Central memory CD8-positive, alpha-beta T cell (primary cell): Measurements from ENCODE around the gene APOBEC3B.
"Not testable (repeated sequence)": the region's sequence is repeated elsewhere in the genome, so short reads cannot be mapped to it uniquely, and the experiment has no call there.

Source experiments
- ATAC-seq: fragments of 150-1000 bp; cut with Tn5 transposase; replicated peaks from 2 replicates; pipeline ENCODE4 v1.10.0; 2022; ENCODE audit warnings: mild to moderate bottlenecking, moderate FRiP score, moderate number of reproducible peaks; ENCODE audit not compliant: poor library complexity, severe bottlenecking; ENCODE audit errors: extremely low read depth
- DNase-seq, 2 donors: peaks; one replicate each; pipeline ENCODE4 v3.0.0; 2021; ENCODE audit warnings: low spot score in 2 of 2
- H3K27ac Mint-ChIP-seq: one replicate; pipeline ENCODE4 v1.8.0; 2022; ENCODE audit warnings: low read depth, mild to moderate bottlenecking, moderate library complexity, mixed read lengths
- H3K27me3 Mint-ChIP-seq: one replicate; pipeline ENCODE4 v1.8.0; 2022; ENCODE audit warnings: mixed read lengths
- H3K36me3 Mint-ChIP-seq: one replicate; pipeline ENCODE4 v1.8.0; 2022; ENCODE audit warnings: mild to moderate bottlenecking, moderate library complexity, mixed read lengths; ENCODE audit not compliant: insufficient read depth
- H3K4me1 Mint-ChIP-seq: one replicate; pipeline ENCODE4 v1.8.0; 2022; ENCODE audit warnings: mixed read lengths
- H3K4me3 Mint-ChIP-seq: one replicate; pipeline ENCODE4 v1.8.0; 2022; ENCODE audit warnings: mild to moderate bottlenecking, moderate library complexity, mixed read lengths
- H3K9me3 Mint-ChIP-seq: one replicate; pipeline ENCODE4 v1.8.0; 2022; ENCODE audit warnings: mixed read lengths

The APOBEC3B gene

GRCh38 chr22:39003165-39003638 is 21.1 kb downstream of the APOBEC3B start:
- peak; percentile 95 for ATAC-seq
- Mint-ChIP-seq H3K4me1 (peaks cover 15% of the 10 kb centered on the region), H3K4me3 (no peak overlapping the region), H3K27me3 (peaks cover 2% of the 10 kb centered on the region), H3K9me3 (no peaks in the 10 kb centered on the region), H3K36me3 (no peaks in the 10 kb centered on the region), H3K27ac (peak overlapping the region; percentile 25)
- peak; percentile 50 to 72 for DNase-seq

- DNase-seq (no peak), ATAC-seq (no peak)
- H3K27me3 Mint-ChIP-seq = no peaks in the 10 kb centered on the region
- peaks cover 17% of the 10 kb centered on the region for H3K4me1 Mint-ChIP-seq
- no peaks in the 10 kb centered on the region for H3K9me3 Mint-ChIP-seq
- H3K27ac Mint-ChIP-seq = no peak overlapping the region
- H3K36me3 Mint-ChIP-seq = no peaks in the 10 kb centered on the region
- no peak overlapping the region for H3K4me3 Mint-ChIP-seq
Observed at GRCh38 chr22:39007177-39007576, 25.0 kb downstream of the APOBEC3B start.

GRCh38 chr22:39008271-39008850 is 26.2 kb downstream of the APOBEC3B start:
- H3K36me3 Mint-ChIP-seq = not testable (repeated sequence)

GRCh38 chr22:39010946-39011345 is 28.8 kb downstream of the APOBEC3B start:
- no peaks in the 10 kb centered on the region for H3K9me3 Mint-ChIP-seq
- peaks cover 8% of the 10 kb centered on the region for H3K36me3 Mint-ChIP-seq
- ATAC-seq = no peak
- no peaks in the 10 kb centered on the region for H3K27me3 Mint-ChIP-seq
- H3K4me1 Mint-ChIP-seq = peaks cover 28% of the 10 kb centered on the region
- peak overlapping the region; percentile 47 for H3K27ac Mint-ChIP-seq
- H3K4me3 Mint-ChIP-seq = no peak overlapping the region
- DNase-seq = no peak

More at GRCh38 chr22:39008271-39008850, 26.2 kb downstream of the APOBEC3B start:
- not testable (repeated sequence) for ATAC-seq, H3K9me3 Mint-ChIP-seq, H3K4me3 Mint-ChIP-seq, H3K27ac Mint-ChIP-seq, DNase-seq, H3K27me3 Mint-ChIP-seq
- H3K4me1 Mint-ChIP-seq = peaks cover 18% of the 10 kb centered on the region

- Mint-ChIP-seq H3K9me3 (no peaks in the 10 kb centered on the region), H3K4me3 (peak overlapping the region; percentile 99), H3K27me3 (no peaks in the 10 kb centered on the region), H3K36me3 (peaks cover 18% of the 10 kb centered on the region), H3K4me1 (peaks cover 39% of the 10 kb centered on the region), H3K27ac (peak overlapping the region; percentile 95)
- no peak for ATAC-seq
- DNase-seq = no peak
Observed at GRCh38 chr22:39012533-39013511, 30.7 kb downstream of the APOBEC3B start.

- peaks cover 38% of the 10 kb centered on the region for H3K4me1 Mint-ChIP-seq
- not testable (repeated sequence) for H3K27me3 Mint-ChIP-seq, H3K9me3 Mint-ChIP-seq, DNase-seq
- ATAC-seq = peak; percentile 10
- peak overlapping the region; percentile 99 for H3K4me3 Mint-ChIP-seq
- H3K27ac Mint-ChIP-seq = peak overlapping the region; percentile 95
- H3K36me3 Mint-ChIP-seq = peaks cover 25% of the 10 kb centered on the region
Observed at GRCh38 chr22:39013561-39013941, 31.4 kb downstream of the APOBEC3B start.

GRCh38 chr22:39013942-39014722 is 32.0 kb downstream of the APOBEC3B start, which contains the start of gene APOBEC3C:
Gene APOBEC3C (plus strand): TSS chr22:39014257. CDS start chr22:39014363, 106 bp downstream.
- peak; percentile 42 to 64 for DNase-seq
- ATAC-seq = peak; percentile 96
- H3K4me1 Mint-ChIP-seq = peaks cover 41% of the 10 kb centered on the region
- H3K27me3 Mint-ChIP-seq = no peaks in the 10 kb centered on the region
- peak within 1 kb of the TSS; percentile 95 for H3K27ac Mint-ChIP-seq
- peak within 1 kb of the TSS; percentile 99 for H3K4me3 Mint-ChIP-seq
- H3K9me3 Mint-ChIP-seq = no peaks in the 10 kb centered on the region
- peaks cover 28% of the 10 kb centered on the region for H3K36me3 Mint-ChIP-seq

- H3K27ac Mint-ChIP-seq = peak overlapping the region; percentile 95
- H3K4me1 Mint-ChIP-seq = peaks cover 45% of the 10 kb centered on the region
- not testable (repeated sequence) for H3K27me3 Mint-ChIP-seq, ATAC-seq, DNase-seq, H3K9me3 Mint-ChIP-seq
- peaks cover 32% of the 10 kb centered on the region for H3K36me3 Mint-ChIP-seq
- H3K4me3 Mint-ChIP-seq = peak overlapping the region; percentile 99
Observed at GRCh38 chr22:39014723-39015121, 32.6 kb downstream of the APOBEC3B start.

GRCh38 chr22:39016592-39016991 is 34.4 kb downstream of the APOBEC3B start:
- peak overlapping the region; percentile 76 for H3K27ac Mint-ChIP-seq
- peaks cover 56% of the 10 kb centered on the region for H3K4me1 Mint-ChIP-seq
- DNase-seq (no peak), ATAC-seq (no peak)
- H3K4me3 Mint-ChIP-seq = peak overlapping the region; percentile 99
- peaks cover 47% of the 10 kb centered on the region for H3K36me3 Mint-ChIP-seq
- no peaks in the 10 kb centered on the region for H3K27me3 Mint-ChIP-seq
- no peaks in the 10 kb centered on the region for H3K9me3 Mint-ChIP-seq

GRCh38 chr22:39017596-39018365 is 35.6 kb downstream of the APOBEC3B start:
- peak overlapping the region; percentile 34 for H3K4me3 Mint-ChIP-seq
- no peak for ATAC-seq
- peaks cover 58% of the 10 kb centered on the region for H3K36me3 Mint-ChIP-seq
- H3K27ac Mint-ChIP-seq = peak overlapping the region; percentile 84
- no peaks in the 10 kb centered on the region for H3K9me3 Mint-ChIP-seq
- no peaks in the 10 kb centered on the region for H3K27me3 Mint-ChIP-seq
- DNase-seq = no peak
- peaks cover 56% of the 10 kb centered on the region for H3K4me1 Mint-ChIP-seq

- Mint-ChIP-seq H3K4me1 (peaks cover 60% of the 10 kb centered on the region), H3K4me3 (peak overlapping the region; percentile 98), H3K36me3 (peaks cover 64% of the 10 kb centered on the region), H3K27ac (peak overlapping the region; percentile 97)
- H3K27me3 Mint-ChIP-seq, DNase-seq, ATAC-seq, H3K9me3 Mint-ChIP-seq: not testable (repeated sequence)
Observed at GRCh38 chr22:39020021-39020651, 38.0 kb downstream of the APOBEC3B start.
